Astrocyte of the cerebellum (primary cell): ENCODE results near the gene NKPD1.

Experiments used
- DNase-seq: peaks from one replicate; pipeline ENCODE4 v3.0.0-alpha.2; 2011; ENCODE audit warnings: low read depth
- H3K4me3 ChIP-seq: 2 replicates; pipeline ENCODE4 v1.5.1; 2011; ENCODE audit warnings: mild to moderate bottlenecking, low read depth, low read length, moderate library complexity
- CTCF ChIP-seq: IDR thresholded peaks from 2 replicates; pipeline ENCODE4 v1.5.1; 2012; ENCODE audit warnings: low read length, low read depth, moderate library complexity, mild to moderate bottlenecking; ENCODE audit errors: missing control alignments
- in situ Hi-C: cut with HindIII; loops from 2 replicates; pipeline ENCODE4 v1.10.0; 2017; ENCODE audit warnings: low sequenced_read_pairs

NKPD1 gene

GRCh38 chr19:45156011-45156630, 4.7 kb downstream of the NKPD1 start:
- H3K4me3 ChIP-seq, result no peak overlapping the region
- in situ Hi-C loops, result no loop called here
- DNase-seq, result no peak
- no peak for TF ChIP-seq CTCF

GRCh38 chr19:45154064-45154827, 6.5 kb downstream of the NKPD1 start:
- peak; percentile 59 for DNase-seq
- in situ Hi-C loops, result no loop called here
- peak overlapping the region; percentile 4 for H3K4me3 ChIP-seq
- no peak for TF ChIP-seq CTCF

- no peak for TF ChIP-seq CTCF
- no peak for DNase-seq
- peak overlapping the region; percentile 15 for H3K4me3 ChIP-seq
- in situ Hi-C loops, result no loop called here
Observed at GRCh38 chr19:45153339-45154063, 7.3 kb downstream of the NKPD1 start.

GRCh38 chr19:45152504-45153338, 8.1 kb downstream of the NKPD1 start:
- no peak for DNase-seq
- in situ Hi-C loops, result no loop called here
- TF ChIP-seq CTCF, result no peak
- peak overlapping the region; percentile 15 for H3K4me3 ChIP-seq

- in situ Hi-C loops, result no loop called here
- no peak for TF ChIP-seq CTCF
- DNase-seq, result no peak
- H3K4me3 ChIP-seq, result peak overlapping the region; percentile 15
Observed at GRCh38 chr19:45151821-45152503, 8.8 kb downstream of the NKPD1 start.

- no peak for DNase-seq
- in situ Hi-C loops, result no loop called here
- TF ChIP-seq CTCF, result no peak
- H3K4me3 ChIP-seq, result no peak overlapping the region
Observed at GRCh38 chr19:45151320-45151719, 9.5 kb downstream of the NKPD1 start.
